H1 (cell line): Measurements from ENCODE around the gene BAK1.

ENCODE experiments used
- BCL11A ChIP-seq, 2 experiments: IDR thresholded peaks; one replicate each; pipeline ENCODE4 v1.6.1; 2011; ENCODE audit warnings: low read depth in 2 of 2, low read length in 2 of 2, mild to moderate bottlenecking in 2 of 2
- CEBPB ChIP-seq: IDR thresholded peaks from 2 replicates; pipeline ENCODE4 v1.6.1; 2012; ENCODE audit warnings: low read depth, low read length
- EP300 ChIP-seq, 2 experiments: IDR thresholded peaks; 1 replicate in 1 of 2; 2 replicates in 1 of 2; pipeline ENCODE4 v1.6.1; 2011 to 2012; ENCODE audit warnings: low read depth in 2 of 2, low read length in 2 of 2, mild to moderate bottlenecking in 2 of 2, borderline replicate concordance in 1 of 2, inconsistent platforms in 1 of 2, moderate library complexity in 1 of 2
- HDAC6 ChIP-seq: IDR thresholded peaks from one replicate; pipeline ENCODE4 v1.7.1; 2012; ENCODE audit warnings: low read depth, mild to moderate bottlenecking, inconsistent platforms, low read length, moderate library complexity
- JUND ChIP-seq: IDR thresholded peaks from 2 replicates; pipeline ENCODE4 v1.6.1; 2011; ENCODE audit warnings: mild to moderate bottlenecking, improper control_type of control experiment, low read length
- POLR2A ChIP-seq, 2 experiments: IDR thresholded peaks; 1 replicate in 1 of 2; 2 replicates in 1 of 2; pipeline ENCODE4 v1.6.1; 2011; ENCODE audit warnings: low read depth in 2 of 2, low read length in 2 of 2, mild to moderate bottlenecking in 2 of 2; ENCODE audit errors: control extremely low read depth in 1 of 2
- POLR2AphosphoS5 ChIP-seq: IDR thresholded peaks from 2 replicates; pipeline ENCODE4 v1.6.1; 2011; ENCODE audit warnings: low read depth, low read length
- RFX5 ChIP-seq: IDR thresholded peaks from 2 replicates; pipeline ENCODE4 v1.6.1; 2011; ENCODE audit warnings: low read depth, low read length, improper control_type of control experiment, borderline replicate concordance
- SIN3A ChIP-seq, 2 experiments: IDR thresholded peaks in 1 of 2; conservative IDR thresholded peaks in 1 of 2; 2 replicates each; pipeline ENCODE4 v1.6.1; 2011 to 2012; ENCODE audit warnings: low read length in 2 of 2, improper control_type of control experiment in 1 of 2, low read depth in 1 of 2, mild to moderate bottlenecking in 1 of 2
- TAF1 ChIP-seq: IDR thresholded peaks from 2 replicates; pipeline ENCODE4 v1.6.1; 2011; ENCODE audit warnings: mild to moderate bottlenecking, low read depth, low read length
- TEAD4 ChIP-seq: IDR thresholded peaks from 2 replicates; pipeline ENCODE4 v1.6.1; 2012; ENCODE audit warnings: low read depth, low read length, inconsistent platforms, mixed read lengths
- TF ChIP-seq, protein P1 (sequence below), 3 experiments: IDR thresholded peaks; 1 replicate in 2 of 3; 2 replicates in 1 of 3; pipeline versions ENCODE4 v1.5.1 to v1.6.1; 2011; ENCODE audit warnings: low read length in 3 of 3, mild to moderate bottlenecking in 3 of 3, inconsistent platforms in 2 of 3, low read depth in 1 of 3, moderate library complexity in 1 of 3; ENCODE audit not compliant: insufficient read depth in 1 of 3; ENCODE audit errors: control extremely low read depth in 1 of 3
- TF ChIP-seq, protein P2 (sequence below): IDR thresholded peaks from 2 replicates; pipeline ENCODE4 v1.6.1; 2012; ENCODE audit warnings: inconsistent platforms

DNA sequence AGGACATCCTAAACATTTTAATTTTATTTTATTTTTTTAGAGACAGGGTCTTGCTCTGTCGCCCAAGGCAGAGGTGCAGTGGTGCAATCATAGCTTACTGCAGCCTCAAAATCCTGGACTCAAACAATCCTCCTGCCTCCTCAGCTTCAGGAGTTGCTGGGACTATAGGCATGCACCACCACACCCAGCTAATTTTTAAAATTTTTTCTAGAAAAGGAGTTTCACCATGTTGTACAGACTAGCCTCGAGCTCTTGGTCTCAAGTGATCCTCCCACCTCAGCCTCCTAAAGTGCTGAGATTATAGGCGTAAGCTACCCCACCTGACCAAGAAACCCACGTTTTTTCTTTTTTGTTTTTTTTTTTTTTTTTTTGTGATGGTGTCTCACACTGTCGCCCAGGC is 33.3 kb downstream of the BAK1 start:
- TF ChIP-seq, protein P1, sequence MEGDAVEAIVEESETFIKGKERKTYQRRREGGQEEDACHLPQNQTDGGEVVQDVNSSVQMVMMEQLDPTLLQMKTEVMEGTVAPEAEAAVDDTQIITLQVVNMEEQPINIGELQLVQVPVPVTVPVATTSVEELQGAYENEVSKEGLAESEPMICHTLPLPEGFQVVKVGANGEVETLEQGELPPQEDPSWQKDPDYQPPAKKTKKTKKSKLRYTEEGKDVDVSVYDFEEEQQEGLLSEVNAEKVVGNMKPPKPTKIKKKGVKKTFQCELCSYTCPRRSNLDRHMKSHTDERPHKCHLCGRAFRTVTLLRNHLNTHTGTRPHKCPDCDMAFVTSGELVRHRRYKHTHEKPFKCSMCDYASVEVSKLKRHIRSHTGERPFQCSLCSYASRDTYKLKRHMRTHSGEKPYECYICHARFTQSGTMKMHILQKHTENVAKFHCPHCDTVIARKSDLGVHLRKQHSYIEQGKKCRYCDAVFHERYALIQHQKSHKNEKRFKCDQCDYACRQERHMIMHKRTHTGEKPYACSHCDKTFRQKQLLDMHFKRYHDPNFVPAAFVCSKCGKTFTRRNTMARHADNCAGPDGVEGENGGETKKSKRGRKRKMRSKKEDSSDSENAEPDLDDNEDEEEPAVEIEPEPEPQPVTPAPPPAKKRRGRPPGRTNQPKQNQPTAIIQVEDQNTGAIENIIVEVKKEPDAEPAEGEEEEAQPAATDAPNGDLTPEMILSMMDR (IDR thresholded peaks at IDR 0.05; ENCODE audit: control extremely low read depth in 1 of 3, insufficient read depth in 1 of 3, low read depth in 1 of 3, low read length in 3 of 3), result no peak
- TF ChIP-seq, protein P2, sequence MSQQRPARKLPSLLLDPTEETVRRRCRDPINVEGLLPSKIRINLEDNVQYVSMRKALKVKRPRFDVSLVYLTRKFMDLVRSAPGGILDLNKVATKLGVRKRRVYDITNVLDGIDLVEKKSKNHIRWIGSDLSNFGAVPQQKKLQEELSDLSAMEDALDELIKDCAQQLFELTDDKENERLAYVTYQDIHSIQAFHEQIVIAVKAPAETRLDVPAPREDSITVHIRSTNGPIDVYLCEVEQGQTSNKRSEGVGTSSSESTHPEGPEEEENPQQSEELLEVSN, result no peak
- no peak for TF ChIP-seq SIN3A (conservative IDR thresholded peaks at IDR 0.05 in 1 of 2, IDR thresholded peaks at IDR 0.05 in 1 of 2; ENCODE audit: low read depth in 1 of 2, low read length in 2 of 2)
- TF ChIP-seq POLR2AphosphoS5, result no peak
- TF ChIP-seq POLR2A (IDR thresholded peaks at IDR 0.05; ENCODE audit: control extremely low read depth in 1 of 2, low read depth in 2 of 2, low read length in 2 of 2), result no peak
- no peak for TF ChIP-seq TAF1
- no peak for TF ChIP-seq EP300 (IDR thresholded peaks at IDR 0.05; ENCODE audit: borderline replicate concordance in 1 of 2, low read depth in 2 of 2, low read length in 2 of 2)
- no peak for TF ChIP-seq RFX5
- no peak for TF ChIP-seq TEAD4
- no peak for TF ChIP-seq CEBPB
- no peak for TF ChIP-seq JUND
- TF ChIP-seq BCL11A (IDR thresholded peaks at IDR 0.05; ENCODE audit: low read depth in 2 of 2, low read length in 2 of 2), result no peak
- no peak for TF ChIP-seq HDAC6
